ENCODE results near the gene EPHA10. TPM values are rescaled to one million over a fixed set of nuclear protein-coding genes. Genes with fewer than 3 reads are reported as not detected.
A peak's percentile ranks its signal among the peaks of the same experiment; 100 is the strongest.

EPHA10 gene
- total and polyA plus RNA-seq, 2 experiments from 2014 or later, result not detected

- H3K27me3 ChIP-seq (replicated peaks; ENCODE audit: insufficient read depth), result peaks cover 36% of the 10 kb centered on the region
- no peaks in the 10 kb centered on the region for H3K36me3 ChIP-seq (ENCODE audit: low read depth)
- no peaks in the 10 kb centered on the region for H3K9me3 ChIP-seq (ENCODE audit: low read depth)
- no peaks in the 10 kb centered on the region for H3K79me2 ChIP-seq (ENCODE audit: insufficient read depth)
- no peak overlapping the region for H3K27ac ChIP-seq
- H3K9me2 ChIP-seq (ENCODE audit: insufficient read depth), result no peaks in the 10 kb centered on the region
- no peaks in the 10 kb centered on the region for H3F3A ChIP-seq (ENCODE audit: insufficient read depth)
- H3K9ac ChIP-seq, result no peak overlapping the region
- H4K20me1 ChIP-seq (ENCODE audit: insufficient read depth), result no peaks in the 10 kb centered on the region
- 26 to 30% methylated on average over 2 of the region's 2 CpGs for WGBS, 2 experiments (ENCODE audit: low coverage in 1 of 2, low lambda C conversion rate in 2 of 2, missing lambda C conversion rate in 2 of 2)
- in situ Hi-C loops (cut with MboI), result no loop called here
- TF ChIP-seq EZH2phosphoT487 (IDR thresholded peaks at IDR 0.05; ENCODE audit: insufficient read depth, low read depth) (no peak), EZH2 (IDR thresholded peaks at IDR 0.05; ENCODE audit: insufficient read depth, poor library complexity, severe bottlenecking) (no peak)
- no peak overlapping the region for H2AFZ ChIP-seq
- DNase-seq, result no peak
- no peak overlapping the region for H3K4me3 ChIP-seq
- no peak overlapping the region for H3K4me2 ChIP-seq (ENCODE audit: unreplicated experiment)
- H3K4me1 ChIP-seq (ENCODE audit: insufficient read depth), result no peaks in the 10 kb centered on the region
Observed at GRCh38 chr1:37759451-37759850, 5.5 kb downstream of the EPHA10 start.

- TF ChIP-seq EZH2phosphoT487 (IDR thresholded peaks at IDR 0.05; ENCODE audit: insufficient read depth, low read depth), result no peak
- no peak for TF ChIP-seq EZH2 (IDR thresholded peaks at IDR 0.05; ENCODE audit: insufficient read depth, poor library complexity, severe bottlenecking)
- Histone ChIP-seq H3K4me3 (no peak overlapping the region), H3K27ac (no peak overlapping the region), H3K4me1 (ENCODE audit: insufficient read depth) (no peaks in the 10 kb centered on the region), H3K9me2 (ENCODE audit: insufficient read depth) (no peaks in the 10 kb centered on the region), H3F3A (ENCODE audit: insufficient read depth) (no peaks in the 10 kb centered on the region), H3K79me2 (ENCODE audit: insufficient read depth) (no peaks in the 10 kb centered on the region), H3K4me2 (ENCODE audit: unreplicated experiment) (no peak overlapping the region), H3K36me3 (ENCODE audit: low read depth) (no peaks in the 10 kb centered on the region), H4K20me1 (ENCODE audit: insufficient read depth) (no peaks in the 10 kb centered on the region), H2AFZ (no peak overlapping the region), H3K27me3 (replicated peaks; ENCODE audit: insufficient read depth) (peaks cover 58% of the 10 kb centered on the region), H3K9ac (no peak overlapping the region), H3K9me3 (ENCODE audit: low read depth) (no peaks in the 10 kb centered on the region)
- no peak for DNase-seq
- in situ Hi-C loops (cut with MboI), result no loop called here
- WGBS, 2 experiments (ENCODE audit: low coverage in 1 of 2, low lambda C conversion rate in 2 of 2, missing lambda C conversion rate in 2 of 2), result 30 to 44% methylated on average over 3 to 4 of the region's 4 CpGs
Observed at GRCh38 chr1:37755951-37756560, 8.9 kb downstream of the EPHA10 start.

GRCh38 chr1:37755290-37755689 is 9.6 kb downstream of the EPHA10 start:
- H3K9ac ChIP-seq, result no peak overlapping the region
- 0% methylated on average over 1 of the region's 1 CpG for WGBS, 2 experiments (ENCODE audit: low coverage in 1 of 2, low lambda C conversion rate in 2 of 2, missing lambda C conversion rate in 2 of 2)
- H3K36me3 ChIP-seq (ENCODE audit: low read depth), result no peaks in the 10 kb centered on the region
- H4K20me1 ChIP-seq (ENCODE audit: insufficient read depth), result no peaks in the 10 kb centered on the region
- H3K4me3 ChIP-seq, result no peak overlapping the region
- H3K27ac ChIP-seq, result no peak overlapping the region
- H3K27me3 ChIP-seq (replicated peaks; ENCODE audit: insufficient read depth), result peaks cover 59% of the 10 kb centered on the region
- no peak overlapping the region for H2AFZ ChIP-seq
- H3K9me3 ChIP-seq (ENCODE audit: low read depth), result no peaks in the 10 kb centered on the region
- H3F3A ChIP-seq (ENCODE audit: insufficient read depth), result no peaks in the 10 kb centered on the region
- in situ Hi-C loops (cut with MboI), result no loop called here
- TF ChIP-seq EZH2 (IDR thresholded peaks at IDR 0.05; ENCODE audit: insufficient read depth, poor library complexity, severe bottlenecking) (no peak), EZH2phosphoT487 (IDR thresholded peaks at IDR 0.05; ENCODE audit: insufficient read depth, low read depth) (no peak)
- H3K4me1 ChIP-seq (ENCODE audit: insufficient read depth), result no peaks in the 10 kb centered on the region
- H3K79me2 ChIP-seq (ENCODE audit: insufficient read depth), result no peaks in the 10 kb centered on the region
- DNase-seq, result no peak
- H3K9me2 ChIP-seq (ENCODE audit: insufficient read depth), result no peaks in the 10 kb centered on the region
- no peak overlapping the region for H3K4me2 ChIP-seq (ENCODE audit: unreplicated experiment)

- WGBS, 2 experiments (ENCODE audit: low coverage in 1 of 2, low lambda C conversion rate in 2 of 2, missing lambda C conversion rate in 2 of 2), result 4 to 5% methylated on average over 21 to 50 of the region's 52 CpGs
- H4K20me1 ChIP-seq (ENCODE audit: insufficient read depth), result no peaks in the 10 kb centered on the region
- no peak overlapping the region for H3K4me3 ChIP-seq
- H3K27me3 ChIP-seq (replicated peaks; ENCODE audit: insufficient read depth), result peaks cover 61% of the 10 kb centered on the region
- H3K9me3 ChIP-seq (ENCODE audit: low read depth), result no peaks in the 10 kb centered on the region
- in situ Hi-C loops (cut with MboI), result no loop called here
- no peak overlapping the region for H3K4me2 ChIP-seq (ENCODE audit: unreplicated experiment)
- no peaks in the 10 kb centered on the region for H3K79me2 ChIP-seq (ENCODE audit: insufficient read depth)
- no peak overlapping the region for H3K27ac ChIP-seq
- no peak overlapping the region for H3K9ac ChIP-seq
- no peaks in the 10 kb centered on the region for H3K4me1 ChIP-seq (ENCODE audit: insufficient read depth)
- no peaks in the 10 kb centered on the region for H3K9me2 ChIP-seq (ENCODE audit: insufficient read depth)
- H2AFZ ChIP-seq, result no peak overlapping the region
- TF ChIP-seq EZH2 (IDR thresholded peaks at IDR 0.05; ENCODE audit: insufficient read depth, poor library complexity, severe bottlenecking) (peak; percentile 8), EZH2phosphoT487 (IDR thresholded peaks at IDR 0.05; ENCODE audit: insufficient read depth, low read depth) (no peak)
- DNase-seq, result no peak
- no peaks in the 10 kb centered on the region for H3F3A ChIP-seq (ENCODE audit: insufficient read depth)
- H3K36me3 ChIP-seq (ENCODE audit: low read depth), result no peaks in the 10 kb centered on the region
Observed at GRCh38 chr1:37753473-37754321, 11.2 kb downstream of the EPHA10 start.
